CD14-positive monocyte (primary cell): ENCODE data around the gene P3H2. TPM values are rescaled to one million over a fixed set of nuclear protein-coding genes. Genes with fewer than 3 reads are reported as not detected.

Experiments
- DNase-seq, 3 donors: peaks; one replicate each; pipeline ENCODE4 v3.0.0-alpha.2; 2011 to 2022
- H2AFZ ChIP-seq: 2 replicates; pipeline ENCODE4 v1.6.0; 2012; ENCODE audit warnings: mild to moderate bottlenecking, low read depth, low read length, inconsistent platforms; ENCODE audit not compliant: insufficient read depth, poor library complexity, severe bottlenecking
- H3K27ac ChIP-seq, 2 donors: 1 replicate in 1 of 2; 2 replicates in 1 of 2; pipeline ENCODE4 v1.5.1; 2012 to 2013; ENCODE audit warnings: low read length in 2 of 2, control low read depth in 1 of 2, inconsistent platforms in 1 of 2, low read depth in 1 of 2, mild to moderate bottlenecking in 1 of 2
- H3K27me3 ChIP-seq, 2 donors: one replicate each; pipeline versions ENCODE4 v1.6.0 to v1.6.1; 2011 to 2013; ENCODE audit warnings: low read length in 2 of 2; ENCODE audit not compliant: control insufficient read depth in 2 of 2, insufficient read depth in 2 of 2
- H3K36me3 ChIP-seq, 2 donors: replicated peaks in 1 of 2; 1 replicate in 1 of 2; 2 replicates in 1 of 2; pipeline versions ENCODE4 v1.5.1 to v1.6.1; 2012 to 2013; ENCODE audit warnings: low read length in 2 of 2, control low read depth in 1 of 2, inconsistent platforms in 1 of 2, mild to moderate bottlenecking in 1 of 2; ENCODE audit not compliant: insufficient read depth in 2 of 2, control insufficient read depth in 1 of 2
- H3K4me1 ChIP-seq, 2 donors: 1 replicate in 1 of 2; 2 replicates in 1 of 2; pipeline versions ENCODE4 v1.5.1 to v1.6.1; 2012 to 2013; ENCODE audit warnings: low read length in 2 of 2, control low read depth in 1 of 2, inconsistent platforms in 1 of 2, mild to moderate bottlenecking in 1 of 2, moderate library complexity in 1 of 2; ENCODE audit not compliant: insufficient read depth in 2 of 2, control insufficient read depth in 1 of 2
- H3K4me2 ChIP-seq: replicated peaks from 2 replicates; pipeline ENCODE3; 2012; ENCODE audit warnings: low read length, moderate library complexity, mild to moderate bottlenecking; ENCODE audit not compliant: poor library complexity, severe bottlenecking; ENCODE audit errors: extremely low read depth
- H3K4me3 ChIP-seq, 3 experiments: fragments of 200-600 bp in 1 of 3; sonication (generic) in 1 of 3; replicated peaks in 1 of 3; 1 replicate in 2 of 3; 2 replicates in 1 of 3; pipeline ENCODE4 v1.5.1; 2011 to 2013; ENCODE audit warnings: low read length in 3 of 3, mild to moderate bottlenecking in 3 of 3, control low read depth in 2 of 3, low read depth in 2 of 3, inconsistent platforms in 1 of 3, moderate library complexity in 1 of 3
- H3K79me2 ChIP-seq: 2 replicates; pipeline ENCODE4 v1.6.0; 2012; ENCODE audit warnings: mild to moderate bottlenecking, control low read depth, inconsistent platforms, low read length, moderate library complexity; ENCODE audit not compliant: insufficient read depth
- H3K9ac ChIP-seq: 2 replicates; pipeline ENCODE4 v1.6.0; 2017; ENCODE audit warnings: low read length, mild to moderate bottlenecking; ENCODE audit not compliant: insufficient read depth, poor library complexity, severe bottlenecking
- H3K9me3 ChIP-seq, 2 donors: replicated peaks in 1 of 2; 1 replicate in 1 of 2; 2 replicates in 1 of 2; pipeline versions ENCODE4 v1.5.1 to v1.6.1; 2012 to 2013; ENCODE audit warnings: low read length in 2 of 2, control low read depth in 1 of 2; ENCODE audit not compliant: control insufficient read depth in 1 of 2, insufficient read depth in 1 of 2
- H4K20me1 ChIP-seq: 2 replicates; pipeline ENCODE4 v1.6.0; 2012; ENCODE audit warnings: mild to moderate bottlenecking, low read length, control low read depth, moderate library complexity; ENCODE audit not compliant: insufficient read depth
- H3K27ac Mint-ChIP-seq, 7 donors: one replicate each; pipeline ENCODE4 v1.8.0; 2020; ENCODE audit warnings: mild to moderate bottlenecking in 7 of 7, mixed read lengths in 7 of 7, moderate library complexity in 6 of 7, inconsistent platforms in 2 of 7
- H3K27me3 Mint-ChIP-seq, 3 donors: one replicate each; pipeline ENCODE4 v1.8.0; 2021 to 2022; ENCODE audit warnings: low read depth in 3 of 3, mild to moderate bottlenecking in 3 of 3, mixed read lengths in 3 of 3, moderate library complexity in 3 of 3, inconsistent platforms in 1 of 3
- H3K36me3 Mint-ChIP-seq, 2 donors: one replicate each; pipeline ENCODE4 v1.8.0; 2020; ENCODE audit warnings: mixed read lengths in 2 of 2, inconsistent platforms in 1 of 2, mild to moderate bottlenecking in 1 of 2
- H3K4me1 Mint-ChIP-seq: one replicate; pipeline ENCODE4 v1.8.0; 2020; ENCODE audit warnings: mild to moderate bottlenecking, mixed read lengths
- H3K4me3 Mint-ChIP-seq, 2 donors: one replicate each; pipeline ENCODE4 v1.8.0; 2020; ENCODE audit warnings: mild to moderate bottlenecking in 2 of 2, mixed read lengths in 2 of 2, moderate library complexity in 1 of 2
- H3K9me3 Mint-ChIP-seq, 7 donors: one replicate each; pipeline ENCODE4 v1.8.0; 2020 to 2022; ENCODE audit warnings: mixed read lengths in 7 of 7, mild to moderate bottlenecking in 6 of 7, moderate library complexity in 6 of 7, inconsistent platforms in 2 of 7
- WGBS: methylation state at CpG from one replicate; pipeline ENCODE4 v1.1.5; 2013; ENCODE audit warnings: missing lambda C conversion rate; ENCODE audit not compliant: insufficient coverage; 5-methylcytosine and 5-hydroxymethylcytosine counted together
- intact Hi-C, 2 donors: fragments of 100-400 bp; cut with micrococcal nuclease; formaldehyde crosslinking; loops; one replicate each; pipeline versions ENCODE4 v1.15.0 to v1.15.1; 2023
- polyA plus RNA-seq, 3 donors: library from polyadenylated mRNA; depleted of rRNA in 1 of 3; unstranded in 2 of 3; stranded (reverse) in 1 of 3; fragments of 300-500 nt in 2 of 3; fragments of >200 nt in 1 of 3; fragmentation: Illumina TruSeq in 2 of 3; gene quantifications; 1 replicate in 2 of 3; 2 replicates in 1 of 3; pipeline ENCODE4 v1.2.3, GENCODE V29; 2012 to 2021
- TF ChIP-seq, protein P1 (sequence below): fragments of 200-600 bp; IDR thresholded peaks from one replicate; pipeline ENCODE4 v1.8.0; 2022; ENCODE audit warnings: antibody characterized with exemption, mild to moderate bottlenecking

P3H2 gene
- polyA plus RNA-seq, 3 donors: 0.25 to 0.31 (median 0.27) TPM

DNA sequence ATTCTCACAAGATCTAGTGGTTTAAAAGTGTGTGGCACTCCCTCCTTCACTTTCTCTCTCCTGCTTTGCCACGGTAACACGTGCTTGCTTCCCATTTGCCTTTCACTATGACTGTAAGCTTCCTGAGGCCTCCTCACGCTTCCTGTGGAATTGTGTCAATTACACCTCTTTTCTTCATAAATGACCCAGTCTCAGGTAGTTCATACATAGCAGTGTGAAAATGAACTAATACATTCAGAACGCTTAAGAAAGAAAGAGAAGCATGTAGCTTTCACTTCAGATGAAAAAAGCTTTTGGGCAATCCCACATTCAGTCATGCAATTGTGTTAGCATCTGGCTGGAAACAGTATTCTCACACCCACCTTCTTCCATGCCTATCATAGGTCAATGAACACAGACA is 24.4 kb downstream of the P3H2 start:
- no peak overlapping the region for H3K27ac Mint-ChIP-seq
- no peak overlapping the region for H3K27ac ChIP-seq

DNA sequence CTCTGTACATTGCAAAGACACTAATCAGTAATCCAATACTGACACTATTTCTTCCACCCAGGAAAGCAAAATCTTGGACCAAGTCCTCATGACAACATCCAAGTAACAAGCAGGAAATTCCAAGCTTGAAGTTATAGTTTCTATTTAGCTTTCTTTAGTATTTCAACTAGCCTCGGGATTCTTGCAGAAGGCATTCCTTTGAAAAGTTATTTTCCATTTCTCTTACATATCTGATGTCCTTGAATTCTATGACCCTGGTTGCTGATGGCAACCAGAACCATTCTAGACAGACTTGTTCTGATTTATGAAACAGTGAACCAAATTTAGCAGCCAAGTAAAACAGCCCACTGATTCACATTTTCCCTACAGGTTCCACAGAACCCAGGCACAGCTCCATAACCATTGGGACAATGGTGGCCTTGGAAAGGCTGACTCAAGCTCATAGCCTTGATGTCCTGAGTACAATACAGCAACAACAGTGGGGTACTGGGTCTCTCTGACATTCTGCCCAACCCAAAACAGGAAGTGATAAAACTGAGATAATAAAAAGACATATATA is 26.5 kb downstream of the P3H2 start:
- Histone ChIP-seq H3K4me1 (peaks cover 10 to 14% of the 10 kb centered on the region in 2 donors), H3K27me3 (no peaks in the 10 kb centered on the region), H3K9ac (no peak overlapping the region), H3K9me3 (no peaks in the 10 kb centered on the region), H3K4me2 (no peak overlapping the region), H3K79me2 (no peaks in the 10 kb centered on the region), H3K27ac (no peak overlapping the region), H4K20me1 (no peaks in the 10 kb centered on the region), H2AFZ (no peak overlapping the region), H3K36me3 (no peaks in the 10 kb centered on the region), H3K4me3 (no peak overlapping the region)
- Mint-ChIP-seq H3K27ac (peak overlapping the region in 1 of 7 donors; percentile 55), H3K4me3 (no peak overlapping the region), H3K4me1 (peaks cover 14% of the 10 kb centered on the region), H3K27me3 (peaks cover 0 to 2% (median 0%) of the 10 kb centered on the region in 3 donors), H3K36me3 (no peaks in the 10 kb centered on the region), H3K9me3 (peaks cover 0 to 5% (median 0%) of the 10 kb centered on the region in 7 donors)
- WGBS: 100% methylated on average over 1 of the region's 1 CpG
- DNase-seq: no peak
- TF ChIP-seq, protein P1, sequence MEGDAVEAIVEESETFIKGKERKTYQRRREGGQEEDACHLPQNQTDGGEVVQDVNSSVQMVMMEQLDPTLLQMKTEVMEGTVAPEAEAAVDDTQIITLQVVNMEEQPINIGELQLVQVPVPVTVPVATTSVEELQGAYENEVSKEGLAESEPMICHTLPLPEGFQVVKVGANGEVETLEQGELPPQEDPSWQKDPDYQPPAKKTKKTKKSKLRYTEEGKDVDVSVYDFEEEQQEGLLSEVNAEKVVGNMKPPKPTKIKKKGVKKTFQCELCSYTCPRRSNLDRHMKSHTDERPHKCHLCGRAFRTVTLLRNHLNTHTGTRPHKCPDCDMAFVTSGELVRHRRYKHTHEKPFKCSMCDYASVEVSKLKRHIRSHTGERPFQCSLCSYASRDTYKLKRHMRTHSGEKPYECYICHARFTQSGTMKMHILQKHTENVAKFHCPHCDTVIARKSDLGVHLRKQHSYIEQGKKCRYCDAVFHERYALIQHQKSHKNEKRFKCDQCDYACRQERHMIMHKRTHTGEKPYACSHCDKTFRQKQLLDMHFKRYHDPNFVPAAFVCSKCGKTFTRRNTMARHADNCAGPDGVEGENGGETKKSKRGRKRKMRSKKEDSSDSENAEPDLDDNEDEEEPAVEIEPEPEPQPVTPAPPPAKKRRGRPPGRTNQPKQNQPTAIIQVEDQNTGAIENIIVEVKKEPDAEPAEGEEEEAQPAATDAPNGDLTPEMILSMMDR: no peak
- intact Hi-C loops: no loop called here

More for the DNA sequence above, 24.4 kb downstream of the P3H2 start:
- Histone ChIP-seq H3K4me3 (no peak overlapping the region), H3K36me3 (no peaks in the 10 kb centered on the region), H3K4me1 (peaks cover 17 to 22% of the 10 kb centered on the region in 2 donors), H3K9me3 (no peaks in the 10 kb centered on the region), H3K79me2 (no peaks in the 10 kb centered on the region), H3K27me3 (no peaks in the 10 kb centered on the region), H3K4me2 (no peak overlapping the region), H2AFZ (no peak overlapping the region), H3K9ac (no peak overlapping the region), H4K20me1 (no peaks in the 10 kb centered on the region)
- Mint-ChIP-seq H3K4me1 (peaks cover 23% of the 10 kb centered on the region), H3K36me3 (no peaks in the 10 kb centered on the region), H3K4me3 (no peak overlapping the region), H3K27me3 (peaks cover 0 to 2% (median 0%) of the 10 kb centered on the region in 3 donors), H3K9me3 (peaks cover 0 to 5% (median 0%) of the 10 kb centered on the region in 7 donors)
- TF ChIP-seq, protein P1: no peak
- WGBS: no CpG with 5 or more reads among the region's 4 CpGs
- DNase-seq: no peak
- intact Hi-C loops: no loop called here
